AG20443 (cell line): Measurements from ENCODE around the gene RACK1.

ENCODE experiments used
- DNase-seq: peaks from one replicate; pipeline ENCODE4 v3.0.0; 2012; ENCODE audit warnings: low spot score, mixed read lengths

RACK1 gene

DNA sequence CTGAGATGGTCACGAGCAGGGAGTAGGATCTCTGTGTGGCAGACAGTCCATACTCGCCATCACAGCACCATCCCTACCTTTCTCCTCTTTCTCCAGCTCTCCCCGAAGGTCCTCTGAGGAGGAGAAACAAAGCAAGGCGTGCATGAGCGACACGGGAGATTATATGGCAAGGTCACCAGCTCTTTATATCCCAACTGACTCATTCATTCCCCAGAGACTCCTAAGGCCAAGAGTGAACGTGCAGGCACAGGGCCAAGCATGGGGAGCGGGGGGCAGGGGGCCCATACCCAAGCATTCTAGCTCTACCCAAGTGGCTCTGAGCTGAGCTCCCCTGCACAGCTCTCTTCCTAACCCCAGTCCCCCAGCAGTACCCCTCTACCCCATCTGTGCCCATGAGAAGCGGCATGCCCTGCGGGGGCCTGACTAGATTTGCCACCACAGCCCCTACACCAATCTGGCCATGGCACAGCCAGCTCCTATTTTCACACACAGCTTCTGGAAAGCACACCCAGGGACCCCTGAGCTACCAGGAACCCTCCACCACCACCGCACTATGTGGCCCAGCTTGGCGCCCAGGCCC, 45.5 kb downstream of the RACK1 start:
- DNase-seq = no peak

DNA sequence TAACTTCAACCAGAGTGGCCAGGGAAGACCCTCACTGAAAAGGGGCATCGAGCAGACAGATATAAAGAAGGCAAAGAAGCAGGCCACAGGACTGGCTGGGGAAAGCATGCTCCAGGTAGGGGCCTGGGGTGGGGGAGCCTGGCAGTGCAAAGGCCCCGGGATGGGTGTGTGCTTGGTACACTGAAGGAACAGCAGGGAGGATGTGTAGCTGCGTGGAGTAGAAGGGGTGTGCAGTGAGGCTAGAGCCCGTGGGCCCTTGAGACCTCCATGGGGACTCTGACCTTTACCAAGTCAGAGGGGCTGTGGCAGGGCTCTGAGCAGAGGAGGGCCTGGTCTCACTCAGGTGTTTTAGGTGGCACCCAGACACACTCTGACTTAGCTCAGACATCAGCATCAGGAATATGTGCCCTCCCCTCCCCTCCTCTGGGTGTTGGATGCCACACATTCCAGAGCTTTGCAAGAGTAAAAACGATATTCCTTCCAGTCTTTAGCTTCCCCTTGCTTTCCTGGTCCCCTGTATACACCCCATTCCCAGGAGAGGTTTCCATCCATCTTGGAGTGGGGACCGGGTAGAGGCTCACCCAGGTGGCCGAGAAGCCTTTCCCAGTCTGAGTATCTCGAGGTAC, 46.3 kb downstream of the RACK1 start:
- no peak for DNase-seq

DNA sequence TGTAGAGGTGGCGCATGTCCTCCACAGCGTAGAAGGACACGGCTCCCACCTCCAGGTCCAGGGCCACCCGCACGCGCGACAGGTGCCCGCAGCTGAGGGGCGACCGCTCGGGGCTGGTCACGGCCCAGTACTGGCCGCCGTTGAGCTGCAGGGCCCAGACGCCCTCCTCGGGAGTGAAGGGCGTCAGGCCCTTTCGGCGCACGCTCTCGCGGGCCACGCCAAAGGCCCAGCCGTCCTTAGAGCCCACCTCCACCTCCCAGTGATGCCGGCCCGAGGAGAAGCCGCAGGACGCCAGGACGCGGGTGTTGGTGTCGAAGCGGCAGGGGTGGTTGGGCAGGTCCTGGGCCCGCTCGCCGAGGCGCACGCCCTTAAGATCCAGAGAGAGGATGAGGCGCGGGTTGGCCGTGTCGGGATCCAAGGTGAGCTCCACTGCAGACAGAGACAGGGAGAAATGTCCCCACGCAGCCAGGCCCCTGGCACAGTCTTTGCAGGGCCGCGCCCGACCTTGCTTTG, 48.4 kb downstream of the RACK1 start:
- no peak for DNase-seq

DNA sequence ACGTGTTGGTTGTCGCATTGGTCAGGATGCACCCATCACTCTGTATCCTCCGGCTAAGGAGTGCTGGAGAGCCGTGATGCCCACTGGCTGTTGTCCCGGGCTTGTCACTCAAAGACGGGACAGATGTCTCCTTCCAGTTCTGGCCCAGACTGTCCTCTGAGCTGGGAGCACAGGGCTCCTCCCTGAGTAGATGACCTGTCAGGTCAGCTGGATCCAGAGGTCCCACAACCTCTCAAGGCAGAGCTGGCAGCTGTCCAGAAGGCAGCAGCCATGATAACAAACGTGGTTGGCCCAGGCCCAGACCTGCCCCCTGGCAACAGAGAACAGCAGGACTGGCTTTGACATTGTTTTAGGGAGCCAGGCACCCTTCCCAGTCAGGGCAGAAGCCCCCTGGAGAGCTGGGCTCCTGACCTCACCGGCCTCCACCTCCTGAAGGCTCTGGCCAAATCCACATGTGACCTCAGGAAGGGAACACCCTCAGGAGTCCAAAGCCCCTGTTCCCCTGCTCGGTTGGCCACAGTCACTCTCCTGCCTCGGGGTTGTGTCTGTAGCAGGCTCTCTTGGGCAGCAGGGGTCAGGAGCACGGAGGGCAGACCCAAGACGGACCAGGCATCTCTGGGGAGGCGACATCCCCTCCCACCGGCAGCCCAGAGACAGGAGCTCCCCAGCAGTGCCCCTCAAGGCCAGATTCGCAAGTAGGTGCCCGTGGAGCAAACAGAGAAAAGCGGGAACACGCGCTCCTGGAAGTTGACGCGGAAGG, 49.0 kb downstream of the RACK1 start:
- DNase-seq = no peak

DNA sequence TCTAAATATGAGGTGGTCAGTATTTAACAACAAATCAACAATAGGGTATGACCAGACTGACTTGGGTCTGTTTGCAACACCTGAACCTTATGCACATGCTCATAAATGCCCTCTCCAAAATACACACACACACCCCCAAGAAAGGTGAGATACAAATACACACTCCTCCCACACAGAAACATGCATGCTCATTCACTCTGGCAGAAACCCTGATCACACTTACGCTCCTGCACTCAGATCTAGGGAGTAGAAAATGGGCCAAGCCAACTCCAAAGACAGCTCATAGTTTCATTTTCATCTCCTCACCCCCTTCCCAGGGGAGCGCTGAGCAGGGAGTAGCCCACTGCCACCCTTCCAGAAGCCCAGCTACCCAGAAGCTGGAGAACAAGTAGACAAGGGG, 50.0 kb downstream of the RACK1 start:
- DNase-seq = no peak

DNA sequence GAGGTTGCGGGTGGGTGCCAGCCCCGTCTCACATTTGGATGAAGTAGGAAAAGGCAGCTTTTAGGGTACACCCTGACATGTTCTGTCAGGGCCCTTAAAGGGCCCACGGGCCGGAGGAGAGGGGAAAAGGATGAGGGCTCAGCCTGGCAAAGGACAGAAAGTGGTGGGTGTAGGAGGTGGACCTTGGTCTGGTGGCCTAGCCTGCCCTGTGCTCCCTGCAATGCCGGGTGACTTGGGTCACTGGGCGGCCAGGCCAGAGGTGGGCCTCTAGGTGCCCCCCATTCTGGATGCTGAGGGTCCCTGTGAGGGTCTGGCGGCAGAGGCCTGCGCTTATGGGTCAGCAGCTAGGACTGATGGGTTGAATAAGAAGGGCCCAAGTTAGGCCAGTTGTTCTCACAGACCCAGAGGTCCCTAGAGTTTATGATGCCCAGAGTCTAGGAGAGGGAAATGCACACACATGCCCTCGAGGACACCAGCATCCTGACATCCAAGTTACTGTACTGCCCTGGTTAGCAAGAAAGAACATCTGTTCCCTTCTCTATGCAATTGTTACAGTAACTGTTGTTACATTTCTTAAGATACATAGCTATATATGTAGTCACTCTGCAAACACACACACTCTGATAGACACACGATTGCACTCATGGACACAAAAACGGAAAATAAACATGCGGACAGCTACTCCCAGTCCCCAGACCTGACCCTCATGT, 51.2 kb downstream of the RACK1 start:
- DNase-seq = no peak

DNA sequence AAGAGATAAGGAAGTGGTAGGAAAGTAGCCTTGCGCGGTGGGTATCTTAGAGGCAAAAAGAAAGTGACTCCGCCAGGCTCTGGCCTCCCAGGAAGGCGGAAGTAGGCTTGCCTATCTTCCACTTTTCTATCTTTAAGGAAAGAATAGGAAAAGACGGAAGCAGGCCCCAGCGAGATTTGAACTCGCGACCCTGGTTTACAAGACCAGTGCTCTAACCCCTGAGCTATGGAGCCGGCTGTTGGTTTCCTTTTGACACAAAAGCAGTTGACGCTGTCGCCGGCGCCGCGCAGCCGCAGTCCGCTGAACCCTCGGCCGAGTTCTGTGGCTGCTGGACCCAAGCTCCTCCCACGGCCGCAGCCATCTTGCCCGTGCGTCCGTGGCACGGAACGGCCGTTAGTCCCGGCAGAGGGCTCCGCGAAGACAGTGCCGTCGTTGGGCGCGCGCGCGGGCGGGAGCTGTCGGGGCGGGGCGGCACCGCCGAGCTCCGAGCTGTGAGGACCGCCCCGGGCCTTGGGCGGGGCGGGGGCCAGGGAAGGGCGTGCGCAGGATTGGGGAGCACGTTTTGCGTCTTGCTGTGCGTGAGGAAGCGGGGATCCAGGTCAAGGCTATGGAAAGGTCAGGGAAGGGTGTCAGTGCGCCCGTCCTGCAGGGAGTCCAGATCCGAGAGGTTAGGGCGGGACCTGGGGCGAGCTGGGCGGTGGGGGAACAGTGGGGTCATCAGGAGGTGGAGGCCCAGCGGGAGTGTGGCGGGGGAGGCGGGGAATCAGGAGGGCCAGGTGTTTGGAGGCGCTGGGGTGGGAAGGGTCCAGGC, 52.0 kb downstream of the RACK1 start:
- peak; percentile 95 for DNase-seq

DNA sequence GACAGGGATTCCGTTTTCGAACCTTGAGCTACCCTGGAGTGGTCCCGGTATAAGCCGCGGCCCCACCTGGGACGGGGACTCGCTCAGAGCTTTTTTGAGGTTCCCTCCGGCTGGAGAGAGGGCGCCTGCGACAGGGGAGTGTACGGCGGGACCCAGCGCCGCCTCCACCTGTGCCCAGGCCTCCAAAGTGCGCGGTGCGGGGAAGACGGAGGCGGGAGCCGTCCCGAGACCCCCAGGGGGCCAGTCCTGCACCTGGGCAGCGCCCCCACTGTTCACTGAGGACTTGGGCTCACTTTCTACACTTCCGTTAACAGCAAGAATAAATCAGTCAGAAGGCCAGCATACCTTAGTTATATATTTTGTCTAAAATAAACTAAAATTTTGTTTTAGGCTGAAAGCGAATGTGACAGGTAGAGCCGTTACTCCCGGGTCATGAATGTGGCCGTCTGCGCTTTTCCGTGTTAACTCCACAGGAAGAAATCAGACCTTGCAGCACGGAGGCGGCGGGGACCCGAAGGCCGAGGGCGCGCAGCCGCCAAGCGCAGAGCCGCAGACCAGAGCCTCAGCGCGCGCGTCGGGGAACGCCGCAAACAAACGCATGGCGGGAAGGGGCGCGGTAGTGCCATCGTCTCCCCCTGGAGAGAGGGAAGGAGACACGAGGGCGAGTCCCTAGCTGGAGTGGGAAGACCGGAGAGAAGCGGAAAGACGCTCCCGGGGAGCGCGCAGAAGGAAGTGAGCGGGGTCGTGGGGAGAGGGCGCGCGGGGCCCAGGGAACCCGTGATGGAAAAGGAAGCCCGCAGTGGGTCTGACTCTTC, 52.8 kb downstream of the RACK1 start:
- DNase-seq = no peak

DNA sequence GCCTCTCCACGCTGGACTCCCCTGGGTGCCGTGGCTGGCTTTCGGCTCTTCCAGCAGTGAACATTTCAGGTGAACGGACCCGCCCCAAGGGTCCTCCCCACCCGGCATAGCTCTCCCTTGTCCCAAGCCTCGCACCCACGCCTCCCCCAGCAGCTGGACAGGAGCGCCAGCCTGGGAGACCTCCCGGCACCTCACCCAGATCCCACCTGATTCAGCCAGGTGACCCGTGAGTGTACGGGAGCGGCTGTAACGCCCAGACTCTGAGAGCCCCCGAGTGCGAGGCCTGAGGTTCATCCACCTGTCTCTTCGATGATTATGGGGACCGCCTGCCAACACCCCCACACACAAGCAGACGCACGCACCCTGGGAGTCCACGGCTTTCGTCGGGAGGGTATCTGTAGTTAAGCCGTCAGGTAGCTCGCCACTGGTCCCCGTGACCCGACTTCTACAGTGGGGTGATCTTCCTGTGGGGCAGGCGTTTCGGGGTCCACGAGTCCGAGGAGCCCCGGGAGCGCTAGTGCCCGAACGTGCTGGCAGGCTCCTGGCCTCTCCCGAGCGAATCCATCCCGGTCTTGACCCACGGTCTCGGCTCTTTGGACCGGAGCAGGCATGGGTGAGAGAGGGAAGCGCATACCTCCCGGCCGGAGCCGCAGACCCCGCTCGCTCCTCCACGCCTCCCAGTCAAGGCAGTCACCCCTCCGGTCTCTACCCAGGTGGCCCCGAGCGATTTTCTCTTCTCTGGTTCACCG, 53.6 kb downstream of the RACK1 start:
- DNase-seq = no peak

DNA sequence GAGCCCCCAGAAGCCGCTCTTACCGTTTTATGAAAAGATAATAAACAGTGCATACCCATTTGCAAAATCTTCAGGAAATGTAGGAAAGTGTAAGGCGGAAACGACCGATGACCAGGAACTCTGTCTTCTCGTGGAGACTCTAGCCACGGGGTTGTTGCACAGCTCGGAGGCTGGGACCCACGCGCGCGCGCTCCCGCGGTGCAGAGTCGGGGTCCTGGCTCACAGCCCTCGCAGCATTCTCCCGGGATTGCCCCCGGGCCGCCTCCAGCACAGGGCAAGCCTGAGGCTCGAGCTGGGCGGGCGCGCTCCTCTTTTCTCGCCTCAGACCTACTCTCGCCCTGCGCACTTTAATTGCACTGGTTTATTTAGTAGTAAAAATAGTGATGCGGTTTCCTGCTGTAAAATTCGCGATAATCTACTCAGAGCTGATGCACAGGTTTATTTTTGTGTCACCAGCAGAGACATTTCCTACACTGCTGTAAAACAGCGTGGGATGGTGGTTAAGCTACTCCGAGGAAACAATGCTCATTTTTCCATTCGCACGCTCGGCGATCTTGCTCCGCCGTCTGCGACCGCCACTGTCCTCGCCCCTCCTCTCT, 54.2 kb downstream of the RACK1 start:
- DNase-seq = no peak

DNA sequence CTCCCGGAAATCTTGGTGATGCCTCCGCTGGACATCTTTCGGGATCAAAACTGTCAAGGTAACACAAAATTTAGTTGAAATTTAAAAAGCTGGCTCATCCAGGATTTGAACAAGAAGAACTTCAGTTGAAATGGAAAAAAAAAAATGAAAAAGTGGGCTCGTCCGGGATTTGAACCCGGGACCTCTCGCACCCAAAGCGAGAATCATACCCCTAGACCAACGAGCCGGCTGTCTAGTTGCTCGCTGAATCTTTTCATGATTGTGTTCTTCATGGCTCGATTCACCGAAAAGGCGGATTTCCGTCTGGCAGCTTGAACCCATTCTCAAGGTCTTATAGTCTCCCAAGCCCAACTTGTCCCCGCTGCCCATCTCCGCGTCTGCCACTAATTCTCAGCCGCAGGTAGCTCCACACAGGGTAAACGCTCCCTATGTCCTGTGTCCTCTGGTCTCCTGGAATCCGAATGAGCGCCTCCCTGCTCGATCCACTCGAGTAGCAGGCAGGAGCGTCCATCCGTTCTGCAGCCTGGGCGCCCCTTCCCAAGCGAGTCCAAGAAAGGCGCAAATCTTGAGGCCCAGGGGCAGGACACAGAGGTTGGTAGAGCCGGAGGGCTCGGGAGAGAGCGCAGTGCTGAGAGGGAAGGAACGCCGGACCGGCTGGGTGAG, 54.9 kb downstream of the RACK1 start:
- DNase-seq = no peak

DNA sequence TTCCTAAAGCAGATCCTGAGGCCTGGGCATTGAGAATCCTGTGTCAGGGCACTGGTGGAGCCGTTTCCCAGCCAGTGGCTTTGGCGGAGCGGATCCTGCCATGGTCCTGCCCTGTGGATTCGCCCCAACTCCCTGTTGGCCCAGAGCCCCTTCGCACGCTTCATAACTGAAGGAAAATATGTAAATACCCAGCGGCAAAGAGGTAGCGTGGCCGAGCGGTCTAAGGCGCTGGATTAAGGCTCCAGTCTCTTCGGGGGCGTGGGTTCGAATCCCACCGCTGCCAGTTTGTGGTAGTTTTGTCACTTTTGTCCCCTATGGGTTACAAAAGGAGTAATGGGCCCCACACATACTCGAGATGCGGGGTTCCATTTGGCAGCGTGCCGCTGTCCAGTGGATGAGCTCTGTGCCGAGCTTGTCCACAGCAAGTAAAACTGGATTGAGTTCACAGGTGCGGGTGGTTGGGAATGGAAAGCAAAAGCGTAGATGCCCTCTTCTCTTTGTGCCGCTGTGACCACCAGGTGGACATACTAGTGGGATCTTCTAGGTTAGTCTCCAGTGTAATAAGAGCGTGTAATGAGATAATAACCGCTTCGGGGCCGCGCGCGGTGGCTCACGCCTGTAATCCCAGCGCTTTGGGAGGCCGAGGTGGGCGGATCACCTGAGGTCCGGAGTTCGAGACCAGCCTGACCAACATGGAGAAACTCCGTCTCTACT, 56.0 kb downstream of the RACK1 start:
- DNase-seq = peak; percentile 72

DNA sequence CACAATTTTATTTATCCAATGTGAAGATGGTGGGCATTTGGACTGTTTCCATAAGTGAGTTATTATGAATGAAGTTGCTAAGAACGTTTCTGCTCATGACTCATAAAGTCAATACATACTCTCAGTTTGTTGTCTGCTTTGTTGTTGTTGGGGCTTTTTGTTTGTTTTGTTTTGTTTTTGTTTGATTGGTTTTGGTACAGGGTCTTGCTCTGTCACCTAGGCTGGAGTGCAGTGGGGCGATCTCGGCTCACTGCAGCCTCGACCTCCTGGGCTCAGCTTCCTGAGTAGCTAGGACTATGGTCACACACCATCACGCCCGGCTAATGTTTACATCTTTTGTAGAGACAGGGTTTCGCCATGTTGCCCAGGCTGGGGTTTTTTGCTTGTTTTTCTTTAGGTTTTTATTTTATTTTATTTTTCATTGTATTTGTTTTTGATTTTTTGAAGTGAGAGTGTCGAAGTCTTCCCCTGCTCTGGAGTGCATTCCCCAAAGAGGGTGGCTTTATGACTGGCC, 56.7 kb downstream of the RACK1 start:
- no peak for DNase-seq
